ENCODE results near the gene ZBTB45.

GRCh38 chr19:58553799-58554493 is 34.3 kb upstream of the ZBTB45 start:
- TF ChIP-seq CTCF (IDR thresholded peaks at IDR 0.05; ENCODE audit: poor library complexity, severe bottlenecking) (no peak), MXI1 (conservative IDR thresholded peaks at IDR 0.05; ENCODE audit: poor library complexity, severe bottlenecking) (no peak), EZH2 (IDR thresholded peaks at IDR 0.05; ENCODE audit: borderline replicate concordance, insufficient read depth, low read length, poor library complexity, severe bottlenecking) (no peak)

Measured in neural cell (in vitro differentiated cells).